IMR-90 (cell line): ENCODE data around the gene BHLHA9. TPM values are rescaled to one million over a fixed set of nuclear protein-coding genes. Genes with fewer than 3 reads are reported as not detected.
"Not testable (repeated sequence)": the region's sequence is repeated elsewhere in the genome, so short reads cannot be mapped to it uniquely, and the experiment has no call there.

Source experiments
- ATAC-seq: fragments of 200-7000 bp; cut with Tn5 transposase; 2 replicates; pipeline ENCODE4 v1.9.1; 2020; ENCODE audit warnings: low read depth, mild to moderate bottlenecking, moderate library complexity
- BruUV-seq: library from RNA; stranded (reverse); fragments of 400-500 nt; replicated peaks from 2 replicates; lab custom pipeline; 2021; lab: Mats Ljungman, UMichigan
- CTCF ChIA-PET: fragments of 300-600 bp; formaldehyde crosslinking; extraction: SDS; loops from one replicate; lab custom pipeline; 2021; ENCODE audit warnings: antibody characterized with exemption; lab: Yijun Ruan, JAX
- POLR2A ChIA-PET: fragments of 300-600 bp; sonication (Branson Sonifier 250); formaldehyde crosslinking; loops from one replicate; lab custom pipeline; 2022; ENCODE audit warnings: antibody characterized with exemption; ENCODE audit not compliant: unreplicated experiment; lab: Charles Lee
- DNase-seq: peaks from one replicate; pipeline ENCODE4 v3.0.0; 2013
- H2AFZ ChIP-seq: replicated peaks from 2 replicates; pipeline ENCODE3; 2013; ENCODE audit warnings: low read length, mild to moderate bottlenecking; ENCODE audit not compliant: poor library complexity
- H2AK5ac ChIP-seq: 2 replicates; pipeline ENCODE4 v1.6.1; 2013; ENCODE audit warnings: low read depth, low read length, inconsistent platforms
- H2AK9ac ChIP-seq: replicated peaks from 2 replicates; pipeline ENCODE3; 2013; ENCODE audit warnings: mild to moderate bottlenecking, low read depth, low read length, moderate library complexity; ENCODE audit not compliant: poor library complexity
- H2BK120ac ChIP-seq: 2 replicates; pipeline ENCODE4 v1.6.1; 2013; ENCODE audit warnings: low read depth, low read length, inconsistent platforms
- H2BK15ac ChIP-seq: 3 replicates; pipeline ENCODE4 v1.6.1; 2013; ENCODE audit warnings: low read depth, low read length, inconsistent platforms
- H2BK20ac ChIP-seq: 2 replicates; pipeline ENCODE4 v1.6.1; 2013; ENCODE audit warnings: low read depth, mild to moderate bottlenecking, inconsistent platforms, low read length, moderate library complexity
- H2BK5ac ChIP-seq: 2 replicates; pipeline ENCODE4 v1.6.1; 2013; ENCODE audit warnings: mild to moderate bottlenecking, low read depth, low read length, inconsistent platforms; ENCODE audit not compliant: poor library complexity, severe bottlenecking
- H3K14ac ChIP-seq: replicated peaks from 2 replicates; pipeline ENCODE4 v1.6.1; 2013; ENCODE audit warnings: low read depth, low read length, inconsistent platforms
- H3K18ac ChIP-seq: 2 replicates; pipeline ENCODE4 v1.6.1; 2013; ENCODE audit warnings: low read depth, low read length, control low read depth
- H3K23ac ChIP-seq: 2 replicates; pipeline ENCODE4 v1.6.1; 2013; ENCODE audit warnings: low read depth, low read length, inconsistent platforms
- H3K27ac ChIP-seq: 2 replicates; pipeline ENCODE4 v1.5.1; 2013; ENCODE audit warnings: mild to moderate bottlenecking, control low read depth, low read length; ENCODE audit not compliant: insufficient read depth
- H3K27me3 ChIP-seq: 2 replicates; pipeline ENCODE4 v1.6.1; 2013; ENCODE audit warnings: low read length; ENCODE audit not compliant: control insufficient read depth, insufficient read depth
- H3K36me3 ChIP-seq: 2 replicates; pipeline ENCODE4 v1.6.1; 2013; ENCODE audit warnings: low read length, mixed read lengths; ENCODE audit not compliant: control insufficient read depth, insufficient read depth
- H3K4ac ChIP-seq: 2 replicates; pipeline ENCODE4 v1.6.1; 2013; ENCODE audit warnings: low read depth, low read length, inconsistent platforms
- H3K4me1 ChIP-seq: 2 replicates; pipeline ENCODE4 v1.6.1; 2013; ENCODE audit warnings: low read length, mixed read lengths; ENCODE audit not compliant: control insufficient read depth, insufficient read depth
- H3K4me2 ChIP-seq: 2 replicates; pipeline ENCODE4 v1.6.1; 2013; ENCODE audit warnings: low read depth, mild to moderate bottlenecking, control low read depth, low read length, moderate library complexity
- H3K4me3 ChIP-seq: 2 replicates; pipeline ENCODE4 v1.5.1; 2013; ENCODE audit warnings: low read depth, mild to moderate bottlenecking, control low read depth, low read length, moderate library complexity; ENCODE audit not compliant: insufficient read depth
- H3K56ac ChIP-seq: 2 replicates; pipeline ENCODE4 v1.6.1; 2013; ENCODE audit warnings: low read length, inconsistent platforms; ENCODE audit not compliant: insufficient read depth; ENCODE audit errors: extremely low read depth
- H3K79me1 ChIP-seq, 2 experiments: 2 replicates each; pipeline ENCODE4 v1.6.1; 2013; ENCODE audit warnings: low read length in 2 of 2, inconsistent platforms in 1 of 2, low read depth in 1 of 2
- H3K9ac ChIP-seq: 2 replicates; pipeline ENCODE4 v1.6.1; 2013; ENCODE audit warnings: low read depth, low read length, control low read depth
- H3K9me1 ChIP-seq: 2 replicates; pipeline ENCODE4 v1.6.1; 2013; ENCODE audit warnings: low read length, inconsistent platforms; ENCODE audit not compliant: insufficient read depth
- H3K9me3 ChIP-seq: 2 replicates; pipeline ENCODE4 v1.6.1; 2013; ENCODE audit warnings: low read length; ENCODE audit not compliant: control insufficient read depth, insufficient read depth
- H4K20me1 ChIP-seq: 2 replicates; pipeline ENCODE4 v1.6.1; 2013; ENCODE audit warnings: low read length, inconsistent platforms; ENCODE audit not compliant: insufficient read depth
- H4K5ac ChIP-seq: 2 replicates; pipeline ENCODE4 v1.6.1; 2013; ENCODE audit warnings: mild to moderate bottlenecking, low read depth, low read length, control low read depth
- H4K8ac ChIP-seq, 2 experiments: 2 replicates each; pipeline ENCODE4 v1.6.1; 2013; ENCODE audit warnings: low read depth in 2 of 2, low read length in 2 of 2, control low read depth in 1 of 2, inconsistent platforms in 1 of 2
- H4K91ac ChIP-seq: 2 replicates; pipeline ENCODE4 v1.6.1; 2013; ENCODE audit warnings: low read depth, low read length, inconsistent platforms; ENCODE audit not compliant: insufficient read depth
- WGBS, 2 experiments: methylation state at CpG; one replicate each; pipeline versions ENCODE4 v1.1.5 to v1.1.7; 2013; ENCODE audit warnings: missing lambda C conversion rate in 2 of 2; ENCODE audit not compliant: insufficient read length in 1 of 2; ENCODE audit errors: extremely low coverage in 2 of 2; 5-methylcytosine and 5-hydroxymethylcytosine counted together
- dilution Hi-C: fragments of 300-500 bp; cut with HindIII; formaldehyde crosslinking; loops from one replicate; pipeline ENCODE4 v1.14.3; 2018; ENCODE audit warnings: low sequenced_read_pairs; ENCODE audit not compliant: unreplicated experiment
- in situ Hi-C: fragments of 300-500 bp; cut with MboI; formaldehyde crosslinking; loops from 3 replicates; pipeline ENCODE4 v1.14.3; 2019; ENCODE audit warnings: low sequenced_read_pairs, inconsistent platforms, mixed read lengths
- intact Hi-C: fragments of 100-400 bp; cut with micrococcal nuclease; formaldehyde crosslinking; loops from 2 replicates; pipeline ENCODE4 v1.10.0; 2022
- polyA plus RNA-seq, 3 experiments: library from polyadenylated mRNA; depleted of rRNA; stranded (reverse); fragments of >200 nt; gene quantifications; 2 replicates each; pipeline ENCODE4 v1.2.3, GENCODE V29; 2012; ENCODE audit warnings: low replicate concordance in 1 of 3
- total RNA-seq: library from RNA; depleted of rRNA; stranded (reverse); fragments of >200 nt; gene quantifications from 2 replicates; pipeline ENCODE4 v1.2.3, GENCODE V29; 2012

BHLHA9 gene
- total and polyA plus RNA-seq, 2 of the 4 experiments (the other 2 are of a cell fraction): not detected

DNA sequence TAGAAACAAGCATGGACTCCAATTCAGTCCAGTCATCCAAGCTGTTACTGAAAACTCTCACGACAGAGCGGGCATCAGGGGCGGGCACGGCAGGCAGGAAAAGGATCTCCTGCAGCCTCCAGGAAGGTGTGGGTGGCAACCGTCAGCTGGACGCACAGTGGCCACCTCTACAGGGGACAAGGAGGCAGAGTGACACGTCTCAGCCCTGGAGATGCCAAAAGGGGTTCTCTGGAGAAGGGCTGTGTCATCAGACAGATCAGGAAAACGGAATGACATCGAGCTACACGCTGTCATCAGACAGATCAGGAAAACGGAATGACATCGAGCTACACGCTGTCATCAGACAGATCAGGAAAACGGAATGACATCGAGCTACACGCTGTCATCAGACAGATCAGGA is 37.6 kb downstream of the BHLHA9 start:
- H2AFZ ChIP-seq, H3K4me3 ChIP-seq, H2BK20ac ChIP-seq, CTCF ChIA-PET, H3K4me2 ChIP-seq, H3K18ac ChIP-seq, H3K9me3 ChIP-seq, BruUV-seq, intact Hi-C loops, H4K20me1 ChIP-seq, H3K4me1 ChIP-seq, H3K27ac ChIP-seq, H2BK15ac ChIP-seq, H2BK120ac ChIP-seq, DNase-seq, ATAC-seq, H2AK9ac ChIP-seq, H4K5ac ChIP-seq, H2BK5ac ChIP-seq, H3K36me3 ChIP-seq, in situ Hi-C loops, dilution Hi-C loops, POLR2A ChIA-PET, H2AK5ac ChIP-seq, H3K4ac ChIP-seq, H4K91ac ChIP-seq, H3K14ac ChIP-seq, H3K9ac ChIP-seq, H4K8ac ChIP-seq, H3K9me1 ChIP-seq, H3K56ac ChIP-seq, H3K23ac ChIP-seq, H3K79me1 ChIP-seq: not testable (repeated sequence)
- peaks cover 24% of the 10 kb centered on the region for H3K27me3 ChIP-seq
- no CpG with 5 or more reads among the region's 16 CpGs for WGBS, 2 experiments
